ENCODE measurements around the gene AP3S1. TPM values are rescaled to one million over a fixed set of nuclear protein-coding genes. Genes with fewer than 3 reads are reported as not detected.
"Not testable (repeated sequence)": the region's sequence is repeated elsewhere in the genome, so short reads cannot be mapped to it uniquely, and the experiment has no call there.

Gene AP3S1
- total RNA-seq, 1 experiment from 2014 or later: 60.8 TPM

GRCh38 chr5:115884704-115885103, 43.0 kb downstream of the AP3S1 start (continued):
- no peak for TF ChIP-seq ARID4B (CRISPR knock-in tag; IDR thresholded peaks at IDR 0.05; ENCODE audit: borderline replicate concordance)
- no peak for TF ChIP-seq AFF4 (CRISPR knock-in tag; IDR thresholded peaks at IDR 0.05; ENCODE audit: borderline replicate concordance)
- TF ChIP-seq CREB1 (CRISPR knock-in tag; IDR thresholded peaks at IDR 0.05): no peak

GRCh38 chr5:115885208-115885607, 43.5 kb downstream of the AP3S1 start:
- H3K4me3 Mint-ChIP-seq; H3K27me3 Mint-ChIP-seq (ENCODE audit: low read depth); ATAC-seq; H3K9me3 Mint-ChIP-seq; DNase-seq (ENCODE audit: low spot score); CTCF ChIA-PET; POLR2A ChIA-PET; H3K4me1 Mint-ChIP-seq: not testable (repeated sequence)
- peak overlapping the region; percentile 62; the same call in 1 of the 2 replicates for H3K27ac Mint-ChIP-seq
- H3K36me3 Mint-ChIP-seq: peaks cover 12% of the 10 kb centered on the region

GRCh38 chr5:115888027-115888426, 46.3 kb downstream of the AP3S1 start:
- no peak overlapping the region for H3K4me3 Mint-ChIP-seq
- TF ChIP-seq ERG (CRISPR knock-in tag; IDR thresholded peaks at IDR 0.05): no peak
- no peak for TF ChIP-seq ZNF281 (CRISPR knock-in tag; IDR thresholded peaks at IDR 0.05)
- no peak for TF ChIP-seq HMGA2 (CRISPR knock-in tag; IDR thresholded peaks at IDR 0.05)
- TF ChIP-seq ATF3 (CRISPR knock-in tag; conservative IDR thresholded peaks at IDR 0.05): no peak
- no peak for TF ChIP-seq ELF4 (CRISPR knock-in tag; IDR thresholded peaks at IDR 0.05; ENCODE audit: low read depth)
- no peak overlapping the region for H3K27ac Mint-ChIP-seq
- ATAC-seq (no peak), DNase-seq (ENCODE audit: low spot score) (no peak)
- ChIA-PET POLR2A (no interaction called here), CTCF (interaction anchor here (0.7 to 1.1 kb wide), 8 partner anchors 13 to 254 kb away, joined by 3 to 8 read pairs (median 3); no protein-coding TSS in a partner anchor)
- no peaks in the 10 kb centered on the region for H3K27me3 Mint-ChIP-seq (ENCODE audit: low read depth)
- H3K9me3 Mint-ChIP-seq: no peaks in the 10 kb centered on the region
- H3K36me3 Mint-ChIP-seq: peaks cover 2% of the 10 kb centered on the region; the same call in 1 of the 2 replicates
- 0 out of 2 replicates have a peak, but pooled peaks cover 4% of the 10 kb centered on the region for H3K4me1 Mint-ChIP-seq

Data from WTC11 (cell line).